ENCODE measurements around the gene NEU2.

NEU2 gene

DNA sequence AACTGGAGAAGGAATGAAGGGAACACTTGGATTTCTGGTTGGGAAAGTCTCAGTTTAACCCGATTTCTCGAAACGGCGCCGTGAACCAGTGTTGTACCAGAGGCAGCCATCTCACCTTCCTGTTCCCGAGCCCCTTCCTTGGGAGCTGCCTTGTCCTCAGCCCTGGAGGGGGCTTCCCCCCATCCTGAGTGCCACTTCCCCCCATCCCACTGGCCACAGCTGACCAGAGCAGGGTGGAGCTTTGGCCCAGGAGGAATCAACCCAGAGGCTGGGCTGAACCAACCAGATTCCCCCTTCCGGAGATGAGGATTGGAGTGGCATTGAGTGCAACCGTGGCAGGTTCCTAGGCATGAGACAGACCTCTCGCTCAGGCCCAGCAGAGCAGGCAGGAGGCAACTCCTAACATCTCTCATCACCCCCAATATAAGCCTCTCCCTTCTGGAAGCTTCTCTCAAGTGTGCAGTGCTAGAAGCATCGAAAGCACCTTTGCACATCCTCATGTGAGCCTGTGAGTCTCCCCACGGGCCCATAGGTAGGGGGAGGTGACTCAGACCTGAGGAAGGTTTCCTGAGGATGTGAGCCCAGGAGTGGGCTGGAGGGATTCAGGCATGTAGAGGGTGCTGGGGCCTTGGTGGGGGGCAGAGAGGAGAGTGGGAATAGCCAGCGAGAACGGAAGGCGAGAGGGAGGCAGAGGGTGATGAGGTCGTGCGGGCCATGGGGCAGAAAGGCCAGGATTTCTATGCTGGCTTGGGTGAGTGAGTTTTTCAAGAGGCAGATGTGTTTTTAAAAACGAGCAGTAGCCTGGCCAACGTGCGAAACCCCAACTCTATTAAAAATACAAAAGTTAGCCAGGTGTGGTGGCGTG lies 31.4 kb upstream of the NEU2 start:
- Histone ChIP-seq H3K27ac (ENCODE audit: low read depth, low read length) (no peak overlapping the region), H3K4me1 (ENCODE audit: insufficient read depth, low read length) (no peaks in the 10 kb centered on the region), H3K9ac (ENCODE audit: low read depth, low read length) (no peak overlapping the region), H3K9me3 (ENCODE audit: insufficient read depth, low read depth, low read length) (no peaks in the 10 kb centered on the region), H3K36me3 (ENCODE audit: insufficient read depth, low read length) (no peaks in the 10 kb centered on the region), H3K27me3 (ENCODE audit: insufficient read depth, low read length) (no peaks in the 10 kb centered on the region), H3K4me3 (ENCODE audit: low read length) (no peak overlapping the region)
- 95% methylated on average over 20 of the region's 20 CpGs for WGBS

GRCh38 chr2:233002829-233003657 lies 29.4 kb upstream of the NEU2 start:
- Histone ChIP-seq H3K9me3 (ENCODE audit: insufficient read depth, low read depth, low read length) (no peaks in the 10 kb centered on the region), H3K36me3 (ENCODE audit: insufficient read depth, low read length) (no peaks in the 10 kb centered on the region)

DNA sequence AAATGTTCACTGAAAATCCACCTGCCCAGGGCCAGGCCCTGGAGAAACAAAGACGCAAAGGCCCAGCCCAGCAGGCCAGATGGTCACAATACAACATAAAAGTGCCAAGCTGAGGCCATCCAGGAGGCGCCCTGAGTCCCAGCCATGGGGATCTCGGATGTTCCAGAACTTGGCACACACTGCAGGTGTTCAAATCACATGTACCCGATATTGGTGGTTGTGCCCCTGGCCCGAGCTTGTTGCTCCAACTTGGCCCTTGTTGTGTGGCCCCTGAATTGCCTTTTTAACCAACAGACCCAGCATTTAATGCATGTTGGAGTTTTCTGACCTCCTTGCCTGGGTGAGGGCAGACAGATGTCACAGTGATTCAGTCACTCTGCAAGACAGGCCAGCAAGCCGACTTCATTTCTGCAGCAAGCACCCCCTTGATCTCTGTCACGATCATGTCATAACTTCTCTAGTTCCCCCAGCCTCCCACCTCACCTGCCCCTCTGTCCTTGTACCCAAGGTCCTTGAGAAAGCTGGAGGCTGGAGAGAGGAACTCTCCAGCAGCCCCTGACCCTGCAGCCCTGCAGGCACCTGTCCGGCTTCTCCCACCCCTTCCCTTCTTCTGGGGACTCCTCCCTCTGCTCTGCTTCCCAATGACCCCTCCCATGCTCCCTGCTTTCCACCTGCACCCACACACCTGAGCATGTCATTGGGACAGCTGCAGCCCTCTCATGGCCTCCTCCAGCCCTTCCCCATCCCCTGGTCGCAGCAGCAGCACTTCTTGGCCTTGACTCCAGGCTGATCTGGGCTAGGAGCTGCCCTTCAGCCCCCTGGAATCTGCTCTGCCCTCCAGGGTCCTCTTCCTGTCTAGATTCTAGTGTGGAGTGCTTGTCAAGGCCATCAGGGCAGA lies 28.6 kb upstream of the NEU2 start:
- no peaks in the 10 kb centered on the region for H3K27me3 ChIP-seq (ENCODE audit: insufficient read depth, low read length)
- no peak overlapping the region for H3K4me3 ChIP-seq (ENCODE audit: low read length)
- no peak overlapping the region for H3K9ac ChIP-seq (ENCODE audit: low read depth, low read length)
- no peaks in the 10 kb centered on the region for H3K4me1 ChIP-seq (ENCODE audit: insufficient read depth, low read length)
- H3K36me3 ChIP-seq (ENCODE audit: insufficient read depth, low read length): no peaks in the 10 kb centered on the region
- no peak overlapping the region for H3K27ac ChIP-seq (ENCODE audit: low read depth, low read length)
- 90% methylated on average over 9 of the region's 9 CpGs for WGBS
- no peaks in the 10 kb centered on the region for H3K9me3 ChIP-seq (ENCODE audit: insufficient read depth, low read depth, low read length)

More at GRCh38 chr2:233002829-233003657, 29.4 kb upstream of the NEU2 start:
- Histone ChIP-seq H3K4me1 (ENCODE audit: insufficient read depth, low read length) (no peaks in the 10 kb centered on the region), H3K27me3 (ENCODE audit: insufficient read depth, low read length) (no peaks in the 10 kb centered on the region), H3K4me3 (ENCODE audit: low read length) (no peak overlapping the region), H3K27ac (ENCODE audit: low read depth, low read length) (no peak overlapping the region), H3K9ac (ENCODE audit: low read depth, low read length) (no peak overlapping the region)
- 90% methylated on average over 19 of the region's 19 CpGs for WGBS

DNA sequence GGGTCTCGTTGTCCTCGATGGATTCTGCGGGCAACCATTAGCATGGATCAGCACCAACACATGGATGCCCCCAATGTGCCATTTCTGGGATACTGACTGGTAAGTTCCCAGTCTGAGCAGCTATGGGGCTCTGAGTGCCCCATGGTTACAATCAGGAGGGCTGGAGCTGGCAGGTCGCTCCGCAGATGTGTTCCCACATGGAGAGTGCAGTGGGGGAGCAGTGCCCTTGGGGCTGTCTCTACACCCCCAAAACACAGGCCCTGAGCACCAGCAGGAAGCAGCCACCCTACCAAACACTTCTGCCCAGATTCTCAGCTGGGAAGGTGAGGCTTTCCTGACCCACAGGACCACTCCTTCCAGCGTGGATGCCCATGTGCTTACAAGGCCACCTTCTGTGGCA lies 27.4 kb upstream of the NEU2 start:
- no peak overlapping the region for H3K9ac ChIP-seq (ENCODE audit: low read depth, low read length)
- H3K27ac ChIP-seq (ENCODE audit: low read depth, low read length): no peak overlapping the region
- WGBS: 93% methylated on average over 6 of the region's 6 CpGs
- H3K4me1 ChIP-seq (ENCODE audit: insufficient read depth, low read length): no peaks in the 10 kb centered on the region
- no peak overlapping the region for H3K4me3 ChIP-seq (ENCODE audit: low read length)
- no peaks in the 10 kb centered on the region for H3K36me3 ChIP-seq (ENCODE audit: insufficient read depth, low read length)
- H3K9me3 ChIP-seq (ENCODE audit: insufficient read depth, low read depth, low read length): no peaks in the 10 kb centered on the region
- H3K27me3 ChIP-seq (ENCODE audit: insufficient read depth, low read length): no peaks in the 10 kb centered on the region

DNA sequence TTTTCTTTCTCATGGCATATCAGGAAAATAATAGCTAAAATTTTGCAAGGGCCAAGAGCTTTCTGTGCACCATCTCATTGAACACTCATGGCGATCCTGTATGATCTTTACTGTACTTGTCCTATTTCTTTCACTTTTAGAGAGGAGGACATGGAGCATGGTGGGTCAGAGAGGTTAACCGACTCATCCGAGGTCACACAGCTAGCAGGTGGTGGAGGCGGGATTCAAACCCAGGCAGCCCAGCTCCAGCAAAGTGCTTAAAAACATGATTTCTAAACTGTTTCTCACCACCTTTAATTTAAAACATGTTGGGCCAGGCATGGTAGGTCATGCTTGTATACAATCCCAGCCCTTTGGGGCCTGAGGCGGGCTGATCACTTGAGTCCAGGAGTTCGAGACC lies 25.8 kb upstream of the NEU2 start:
- Histone ChIP-seq H3K4me3 (ENCODE audit: low read length) (no peak overlapping the region), H3K27me3 (ENCODE audit: insufficient read depth, low read length) (no peaks in the 10 kb centered on the region), H3K9me3 (ENCODE audit: insufficient read depth, low read depth, low read length) (no peaks in the 10 kb centered on the region), H3K27ac (ENCODE audit: low read depth, low read length) (no peak overlapping the region), H3K36me3 (ENCODE audit: insufficient read depth, low read length) (no peaks in the 10 kb centered on the region), H3K4me1 (ENCODE audit: insufficient read depth, low read length) (no peaks in the 10 kb centered on the region), H3K9ac (ENCODE audit: low read depth, low read length) (no peak overlapping the region)
- 95% methylated on average over 6 of the region's 6 CpGs for WGBS

GRCh38 chr2:233007270-233007669 lies 25.2 kb upstream of the NEU2 start:
- Histone ChIP-seq H3K27me3 (ENCODE audit: insufficient read depth, low read length) (no peaks in the 10 kb centered on the region), H3K27ac (ENCODE audit: low read depth, low read length) (no peak overlapping the region), H3K4me3 (ENCODE audit: low read length) (no peak overlapping the region), H3K4me1 (ENCODE audit: insufficient read depth, low read length) (no peaks in the 10 kb centered on the region), H3K36me3 (ENCODE audit: insufficient read depth, low read length) (no peaks in the 10 kb centered on the region), H3K9me3 (ENCODE audit: insufficient read depth, low read depth, low read length) (no peaks in the 10 kb centered on the region), H3K9ac (ENCODE audit: low read depth, low read length) (no peak overlapping the region)
- WGBS: 88% methylated on average over 7 of the region's 7 CpGs

- no peak overlapping the region for H3K4me3 ChIP-seq (ENCODE audit: low read length)
- H3K27me3 ChIP-seq (ENCODE audit: insufficient read depth, low read length): no peaks in the 10 kb centered on the region
- 96% methylated on average over 3 of the region's 3 CpGs for WGBS
- no peaks in the 10 kb centered on the region for H3K36me3 ChIP-seq (ENCODE audit: insufficient read depth, low read length)
- no peaks in the 10 kb centered on the region for H3K9me3 ChIP-seq (ENCODE audit: insufficient read depth, low read depth, low read length)
- no peak overlapping the region for H3K9ac ChIP-seq (ENCODE audit: low read depth, low read length)
- H3K27ac ChIP-seq (ENCODE audit: low read depth, low read length): no peak overlapping the region
- no peaks in the 10 kb centered on the region for H3K4me1 ChIP-seq (ENCODE audit: insufficient read depth, low read length)
Measured at GRCh38 chr2:233007739-233008138, 24.7 kb upstream of the NEU2 start.

DNA sequence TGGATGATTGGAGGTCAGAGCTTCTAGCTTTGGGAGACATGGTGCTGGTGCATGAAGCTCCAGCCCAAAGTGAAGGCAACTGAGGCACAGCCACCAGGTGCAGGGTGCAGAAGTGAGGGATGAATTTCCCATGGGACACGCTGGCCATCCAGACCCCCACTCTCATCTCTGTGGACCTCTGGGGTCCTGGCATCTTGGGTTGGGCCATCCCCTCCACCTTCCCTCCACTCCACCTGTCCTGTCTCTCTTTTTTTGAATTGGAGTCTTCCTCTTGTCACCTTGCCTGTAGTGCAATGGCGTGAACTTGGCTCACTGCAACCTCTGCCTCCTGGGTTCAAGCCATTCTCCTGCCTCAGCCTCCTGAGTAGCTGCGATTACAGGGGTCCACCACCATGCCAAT lies 22.8 kb upstream of the NEU2 start:
- H3K4me3 ChIP-seq (ENCODE audit: low read length): no peak overlapping the region
- WGBS: 92% methylated on average over 3 of the region's 3 CpGs
- no peaks in the 10 kb centered on the region for H3K27me3 ChIP-seq (ENCODE audit: insufficient read depth, low read length)
- no peaks in the 10 kb centered on the region for H3K9me3 ChIP-seq (ENCODE audit: insufficient read depth, low read depth, low read length)
- H3K9ac ChIP-seq (ENCODE audit: low read depth, low read length): no peak overlapping the region
- H3K27ac ChIP-seq (ENCODE audit: low read depth, low read length): no peak overlapping the region
- no peaks in the 10 kb centered on the region for H3K4me1 ChIP-seq (ENCODE audit: insufficient read depth, low read length)
- H3K36me3 ChIP-seq (ENCODE audit: insufficient read depth, low read length): no peaks in the 10 kb centered on the region

GRCh38 chr2:233010569-233011267 lies 21.8 kb upstream of the NEU2 start:
- H3K9ac ChIP-seq (ENCODE audit: low read depth, low read length): no peak overlapping the region
- H3K27ac ChIP-seq (ENCODE audit: low read depth, low read length): no peak overlapping the region
- no peak overlapping the region for H3K4me3 ChIP-seq (ENCODE audit: low read length)
- H3K27me3 ChIP-seq (ENCODE audit: insufficient read depth, low read length): no peaks in the 10 kb centered on the region
- H3K4me1 ChIP-seq (ENCODE audit: insufficient read depth, low read length): no peaks in the 10 kb centered on the region
- no peaks in the 10 kb centered on the region for H3K36me3 ChIP-seq (ENCODE audit: insufficient read depth, low read length)
- 92% methylated on average over 9 of the region's 9 CpGs for WGBS
- H3K9me3 ChIP-seq (ENCODE audit: insufficient read depth, low read depth, low read length): no peaks in the 10 kb centered on the region

GRCh38 chr2:233011268-233011650 lies 21.2 kb upstream of the NEU2 start:
- no peak overlapping the region for H3K4me3 ChIP-seq (ENCODE audit: low read length)
- WGBS: 95% methylated on average over 6 of the region's 6 CpGs

More at GRCh38 chr2:233011268-233011650, 21.2 kb upstream of the NEU2 start:
- H3K27me3 ChIP-seq (ENCODE audit: insufficient read depth, low read length): no peaks in the 10 kb centered on the region
- H3K27ac ChIP-seq (ENCODE audit: low read depth, low read length): no peak overlapping the region
- no peaks in the 10 kb centered on the region for H3K4me1 ChIP-seq (ENCODE audit: insufficient read depth, low read length)
- no peaks in the 10 kb centered on the region for H3K36me3 ChIP-seq (ENCODE audit: insufficient read depth, low read length)
- no peaks in the 10 kb centered on the region for H3K9me3 ChIP-seq (ENCODE audit: insufficient read depth, low read depth, low read length)
- no peak overlapping the region for H3K9ac ChIP-seq (ENCODE audit: low read depth, low read length)

All from HUES64 (cell line).